Body of pancreas (tissue), 4 donors: ENCODE data around the gene WNK2.

Source experiments
- POLR2A ChIP-seq, 3 donors: fragments of 450-650 bp; IDR thresholded peaks; one replicate each; pipeline ENCODE4 v1.6.1; 2016; ENCODE audit warnings: antibody characterized with exemption in 3 of 3, mild to moderate bottlenecking in 2 of 3
- TF ChIP-seq, protein P1 (sequence below), 7 experiments: fragments of 450-650 bp in 4 of 7; fragments of 200-600 bp in 3 of 7; sonication (generic) in 3 of 7; IDR thresholded peaks; one replicate each; pipeline ENCODE4 v1.5.1; 2016 to 2019; ENCODE audit warnings: antibody characterized with exemption in 7 of 7

DNA sequence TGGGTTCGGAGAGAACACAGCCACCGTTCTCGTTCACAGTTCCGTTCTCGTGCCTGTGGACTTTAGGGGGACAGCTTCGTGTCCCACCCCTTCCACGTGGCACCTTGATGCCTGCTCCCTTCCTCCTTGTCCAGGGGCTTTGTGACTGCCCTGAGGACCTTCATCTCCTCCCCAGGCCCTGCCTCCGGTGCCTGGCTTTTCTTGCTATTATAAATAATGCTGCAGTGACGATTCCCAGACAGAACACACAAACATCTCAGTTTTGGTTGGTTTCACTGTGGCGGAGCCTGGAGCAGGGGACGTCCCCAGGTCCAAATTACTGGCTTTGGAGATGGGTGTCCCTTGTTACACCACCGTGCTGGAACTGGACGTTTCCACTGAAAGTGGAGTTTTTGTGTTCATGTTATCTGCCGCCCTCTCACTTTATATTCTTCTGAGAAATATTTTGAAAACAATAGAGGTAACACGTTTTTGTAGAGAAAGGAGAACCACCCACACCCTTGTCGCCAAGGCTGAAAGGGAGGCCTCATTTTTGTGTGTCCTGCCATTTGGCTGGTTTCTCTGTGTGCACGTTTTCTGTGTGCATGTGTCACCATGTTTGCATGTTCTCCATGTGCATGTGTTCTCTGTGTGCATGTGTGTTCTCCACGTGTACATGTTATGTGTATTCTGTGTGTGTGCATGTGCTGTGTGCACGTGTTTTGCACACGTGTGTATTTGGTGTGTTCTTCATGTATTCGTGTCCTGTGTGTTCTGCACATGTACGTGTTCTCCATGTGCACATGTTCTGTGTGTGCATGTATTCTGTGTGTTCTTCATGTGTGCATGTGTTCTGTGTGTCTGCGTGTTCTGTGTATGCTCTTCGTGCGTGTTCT lies 24.2 kb downstream of the WNK2 start:
- TF ChIP-seq, protein P1, sequence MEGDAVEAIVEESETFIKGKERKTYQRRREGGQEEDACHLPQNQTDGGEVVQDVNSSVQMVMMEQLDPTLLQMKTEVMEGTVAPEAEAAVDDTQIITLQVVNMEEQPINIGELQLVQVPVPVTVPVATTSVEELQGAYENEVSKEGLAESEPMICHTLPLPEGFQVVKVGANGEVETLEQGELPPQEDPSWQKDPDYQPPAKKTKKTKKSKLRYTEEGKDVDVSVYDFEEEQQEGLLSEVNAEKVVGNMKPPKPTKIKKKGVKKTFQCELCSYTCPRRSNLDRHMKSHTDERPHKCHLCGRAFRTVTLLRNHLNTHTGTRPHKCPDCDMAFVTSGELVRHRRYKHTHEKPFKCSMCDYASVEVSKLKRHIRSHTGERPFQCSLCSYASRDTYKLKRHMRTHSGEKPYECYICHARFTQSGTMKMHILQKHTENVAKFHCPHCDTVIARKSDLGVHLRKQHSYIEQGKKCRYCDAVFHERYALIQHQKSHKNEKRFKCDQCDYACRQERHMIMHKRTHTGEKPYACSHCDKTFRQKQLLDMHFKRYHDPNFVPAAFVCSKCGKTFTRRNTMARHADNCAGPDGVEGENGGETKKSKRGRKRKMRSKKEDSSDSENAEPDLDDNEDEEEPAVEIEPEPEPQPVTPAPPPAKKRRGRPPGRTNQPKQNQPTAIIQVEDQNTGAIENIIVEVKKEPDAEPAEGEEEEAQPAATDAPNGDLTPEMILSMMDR (IDR thresholded peaks at IDR 0.05) = no peak
- TF ChIP-seq POLR2A (IDR thresholded peaks at IDR 0.05) = no peak
